GM18867 (cell line): ENCODE measurements around the gene PPIL1.

Source experiments
- ATAC-seq: cut with Tn5 transposase; IDR thresholded peaks from one replicate; pipeline ENCODE4 v1.9.1; 2021; ENCODE audit warnings: mild to moderate bottlenecking, moderate library complexity; ENCODE audit not compliant: unreplicated experiment

The PPIL1 gene

DNA sequence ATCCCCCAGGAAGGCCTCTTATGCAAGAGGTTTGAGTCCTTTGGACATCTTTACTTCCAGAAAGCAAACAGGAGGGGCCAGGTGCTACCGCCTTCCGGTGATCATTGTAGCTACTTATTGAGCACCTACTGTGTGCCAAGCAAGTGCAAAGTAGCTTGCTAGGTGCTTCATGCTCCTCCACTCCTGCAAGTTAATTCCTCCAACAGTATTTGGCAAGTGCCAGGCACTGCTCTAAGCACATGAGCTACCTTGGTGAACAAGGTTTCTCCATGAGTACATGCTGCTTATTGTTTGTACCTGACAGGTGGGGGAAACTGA is 37.6 kb downstream of the PPIL1 start:
- ATAC-seq = no peak

DNA sequence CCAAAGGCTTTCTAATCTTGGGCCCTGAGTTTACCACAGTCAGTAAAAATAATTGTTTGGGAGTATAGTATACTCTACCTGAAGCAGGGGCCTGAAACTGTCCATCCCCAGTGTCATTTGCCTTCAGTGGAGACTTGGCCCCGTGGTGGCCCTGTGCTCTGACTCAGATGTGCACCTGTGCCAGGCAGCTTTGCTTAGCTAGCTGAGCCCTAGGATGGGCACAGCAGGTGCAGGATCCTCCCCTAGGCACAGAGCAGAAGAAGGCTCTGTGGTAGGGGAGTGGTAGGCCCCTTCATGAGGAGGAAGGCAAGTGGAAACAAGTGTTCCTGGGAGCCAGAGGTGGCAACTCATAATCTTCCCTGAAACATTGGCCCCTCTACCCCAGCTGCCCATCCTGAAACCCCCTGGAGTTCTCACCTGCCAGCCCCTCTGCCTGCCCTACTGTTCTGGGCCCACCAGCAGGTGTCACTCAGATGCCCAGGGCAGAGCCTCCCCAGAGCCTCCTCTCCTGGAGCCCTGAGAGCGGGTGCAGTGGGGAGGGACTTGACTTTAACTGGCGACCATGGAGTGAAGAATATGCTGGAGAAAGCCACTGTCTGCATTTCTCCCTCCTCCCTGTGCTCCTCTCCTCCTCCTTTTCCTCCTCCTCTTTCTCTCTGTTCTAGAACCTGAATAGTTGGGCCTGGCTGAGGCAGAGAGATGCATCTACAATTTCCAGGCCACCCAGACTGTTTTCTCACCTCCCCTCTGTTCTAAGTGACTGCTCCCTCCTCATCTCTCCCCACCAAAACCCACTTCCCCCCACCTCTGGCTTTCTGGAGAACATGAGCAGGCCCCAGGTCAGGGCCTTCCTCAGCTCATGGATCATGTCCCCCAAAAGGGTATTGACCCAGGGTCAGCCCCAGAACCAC is 38.2 kb downstream of the PPIL1 start:
- ATAC-seq = no peak

DNA sequence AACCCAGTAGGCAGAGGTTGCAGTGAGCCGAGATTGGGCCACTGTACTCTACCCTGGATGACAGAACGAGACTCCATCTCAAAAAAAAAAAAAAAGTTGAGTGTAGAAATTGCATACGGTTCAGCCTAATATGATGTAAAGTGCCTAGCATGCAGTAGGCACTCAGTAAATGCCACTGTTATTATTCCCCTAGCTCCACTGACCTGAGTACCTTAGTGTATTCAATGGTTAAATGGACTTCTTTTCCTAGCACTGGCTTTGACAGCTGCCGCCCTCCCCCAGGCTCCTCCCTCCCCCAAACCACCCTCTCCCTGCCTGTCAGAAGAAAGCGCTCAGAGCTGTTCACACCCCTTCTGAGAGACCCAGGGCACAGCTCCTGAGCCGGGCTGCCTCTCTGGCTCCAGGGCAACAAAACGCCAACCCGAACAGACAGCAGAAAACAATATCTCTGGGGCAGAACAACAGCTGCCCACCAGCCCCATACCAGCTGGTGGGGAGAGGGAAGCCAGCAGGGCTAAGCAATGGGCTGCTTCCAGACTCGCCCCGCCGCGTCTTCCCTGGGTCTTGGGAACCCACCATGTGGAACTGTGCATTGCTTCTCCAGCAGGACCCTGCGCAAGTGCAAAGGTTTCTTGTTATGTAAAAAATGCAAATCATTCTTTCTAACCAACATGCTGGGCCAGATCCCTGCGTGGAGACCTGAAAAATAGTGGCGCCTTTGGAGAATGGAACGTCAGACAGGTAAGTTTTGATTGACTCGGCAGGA is 39.8 kb downstream of the PPIL1 start:
- no peak for ATAC-seq

DNA sequence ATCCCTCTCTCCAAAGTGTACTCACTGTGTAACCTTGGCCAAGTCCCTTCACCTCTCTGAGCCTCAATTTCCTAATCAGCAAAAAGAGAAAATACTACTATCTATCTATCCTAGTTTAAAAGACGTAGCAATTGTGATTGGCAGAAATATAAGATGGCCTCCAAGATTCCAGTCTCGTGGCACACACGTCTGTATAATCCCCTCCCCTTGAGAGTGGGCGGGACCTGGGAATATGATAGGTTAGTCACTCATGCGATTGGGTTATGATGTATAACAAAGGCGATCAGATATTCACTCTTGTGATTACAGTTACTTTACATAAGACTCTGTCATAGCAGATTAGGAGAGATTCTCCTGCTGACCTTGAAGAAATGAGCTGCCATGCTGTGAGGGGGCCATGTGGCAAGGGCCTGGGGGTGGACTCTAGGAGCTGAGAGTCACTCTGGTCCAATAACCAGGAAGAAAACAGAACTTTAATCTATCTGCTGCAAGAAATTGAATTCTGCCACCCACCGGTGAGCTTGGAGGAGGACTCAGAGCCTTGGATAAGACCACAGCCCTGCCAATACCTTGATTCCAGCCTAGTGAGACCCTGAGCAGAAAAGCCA is 41.3 kb downstream of the PPIL1 start:
- ATAC-seq = no peak

DNA sequence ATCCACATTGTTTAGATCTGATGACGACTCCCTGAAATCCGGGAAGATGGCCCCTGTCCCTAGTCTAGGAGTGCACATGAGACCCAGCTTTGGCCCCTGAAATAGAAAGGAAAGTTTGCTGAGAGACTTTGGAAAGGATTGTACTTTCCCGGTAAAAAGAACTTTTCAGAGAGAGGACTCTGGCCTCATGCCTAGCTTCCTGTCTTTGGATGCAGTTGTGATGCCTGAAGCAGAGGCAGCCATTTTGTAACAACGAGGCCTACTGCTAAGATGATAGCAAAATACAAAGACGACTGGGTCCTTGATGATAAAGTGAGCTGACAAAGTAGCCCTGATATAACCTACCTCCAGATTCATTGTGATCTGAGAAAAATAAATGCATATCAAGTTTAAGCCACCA is 42.3 kb downstream of the PPIL1 start:
- ATAC-seq = no peak

DNA sequence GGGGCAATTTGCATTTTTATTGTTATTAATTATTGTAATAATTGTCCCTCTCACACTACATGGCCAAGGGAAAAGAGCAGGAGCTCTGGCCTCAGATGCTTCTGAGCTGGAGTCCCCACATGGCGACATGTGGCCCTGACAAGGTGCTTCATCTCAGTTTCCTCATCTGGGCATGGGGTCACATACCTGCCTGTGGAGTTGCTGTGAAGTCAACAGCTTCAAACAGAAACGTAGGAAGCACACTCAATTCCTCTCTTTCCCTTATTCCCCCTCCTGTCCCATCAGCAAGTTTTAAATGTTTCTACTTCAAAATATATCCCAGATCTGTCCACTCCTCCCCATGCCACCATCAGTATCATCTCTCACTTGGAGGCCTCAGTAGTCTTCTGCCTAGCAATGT is 44.0 kb downstream of the PPIL1 start:
- no peak for ATAC-seq

GRCh38 chr6:36829919-36830544 is 44.6 kb downstream of the PPIL1 start:
- no peak for ATAC-seq

DNA sequence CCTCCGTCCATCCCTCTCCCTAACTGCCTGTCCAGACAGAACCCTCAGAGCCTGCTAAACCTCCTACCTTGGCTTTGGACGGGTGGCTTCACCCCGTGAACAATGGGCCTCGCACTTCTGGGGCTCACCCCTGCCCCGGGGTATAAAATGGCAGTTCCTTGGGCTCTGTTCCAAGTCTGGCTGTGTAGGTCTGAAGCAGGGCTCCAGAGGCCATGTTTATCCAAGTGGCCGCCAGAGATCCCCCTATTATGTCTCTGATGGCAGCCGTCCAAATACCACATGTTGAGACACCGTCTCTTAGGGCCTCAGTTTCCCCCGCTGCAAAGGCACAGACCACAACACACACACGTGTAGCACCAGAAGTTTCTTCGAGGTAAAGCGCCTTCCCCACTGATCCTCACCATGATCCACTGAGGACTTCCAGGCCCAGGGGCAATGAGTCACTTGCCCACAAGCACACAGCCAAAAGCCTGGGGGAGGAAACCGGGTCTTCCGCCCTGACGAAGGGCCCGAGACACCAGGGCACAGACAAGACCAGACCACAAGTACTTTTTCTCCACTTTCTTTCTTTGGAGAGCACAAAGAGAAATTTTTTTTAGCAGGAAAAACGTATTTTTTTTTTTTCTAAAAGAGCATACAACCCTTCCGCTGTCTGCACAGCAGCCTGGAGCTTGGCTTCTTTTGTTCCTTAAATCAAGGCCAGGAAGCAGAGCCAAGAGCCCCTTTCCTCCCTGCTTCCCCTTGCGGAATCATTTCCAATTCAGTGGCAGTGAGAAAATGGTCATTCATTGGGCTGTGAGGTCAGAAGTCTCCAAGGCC is 47.1 kb downstream of the PPIL1 start:
- ATAC-seq = no peak

GRCh38 chr6:36826520-36827227 is 47.9 kb downstream of the PPIL1 start:
- ATAC-seq = no peak

DNA sequence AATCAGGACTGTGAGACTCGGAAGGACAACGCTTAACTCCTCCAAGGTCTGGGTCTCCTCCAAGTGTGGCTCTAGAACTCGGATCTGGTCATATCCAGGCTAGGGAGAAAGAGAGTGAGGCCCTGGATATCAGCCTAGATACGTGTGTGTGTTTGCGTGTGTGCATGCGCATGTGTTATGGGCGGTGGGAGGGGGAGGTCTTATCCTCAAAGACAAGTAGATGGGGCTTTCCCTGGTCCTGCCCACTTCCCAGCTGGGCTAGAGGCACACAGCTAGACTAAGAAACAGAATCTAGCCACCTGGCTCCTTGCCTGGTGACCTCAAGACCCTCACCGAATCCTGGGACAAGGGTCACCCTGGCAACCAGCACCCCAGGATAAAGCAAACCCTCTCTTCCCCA is 48.6 kb downstream of the PPIL1 start:
- ATAC-seq = no peak

DNA sequence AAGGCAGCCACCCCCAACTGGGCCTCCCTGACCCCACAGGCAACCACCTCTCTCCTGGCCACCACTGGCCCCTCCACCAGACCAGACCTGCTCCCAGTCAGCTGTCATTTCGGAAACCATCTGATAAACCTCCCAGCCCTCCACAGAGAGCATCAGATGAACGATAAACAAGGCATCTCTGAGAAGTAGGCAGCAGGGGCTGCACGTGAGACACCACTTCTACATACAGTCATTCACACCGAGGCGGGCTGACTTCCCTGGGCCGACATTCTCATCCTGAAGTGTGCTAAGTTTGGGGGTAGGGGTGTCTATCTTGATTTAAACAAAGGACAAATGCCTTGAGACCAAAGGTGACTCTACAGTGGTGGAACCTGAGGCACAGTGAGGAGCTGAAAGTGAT is 49.2 kb downstream of the PPIL1 start:
- ATAC-seq = no peak

DNA sequence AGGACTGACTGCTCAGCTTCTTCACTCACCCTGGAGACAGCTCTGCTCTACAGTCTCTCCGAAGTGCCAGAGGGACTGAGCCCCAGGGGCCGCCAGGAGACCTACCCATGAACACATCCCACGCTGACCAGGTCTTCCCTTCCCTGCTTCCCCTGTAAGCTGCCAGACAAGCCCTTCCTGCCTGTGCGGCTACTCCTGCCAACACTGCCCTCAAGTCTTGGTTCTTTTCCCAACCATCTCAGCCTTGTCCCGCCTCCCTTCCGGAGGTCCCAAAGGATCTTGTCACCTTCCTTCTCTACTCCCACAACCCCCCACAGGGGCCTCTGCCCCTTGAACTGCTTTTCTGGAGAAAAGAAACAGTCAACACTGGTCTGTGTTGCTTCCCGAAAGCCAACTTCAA is 50.4 kb downstream of the PPIL1 start:
- ATAC-seq = no peak

DNA sequence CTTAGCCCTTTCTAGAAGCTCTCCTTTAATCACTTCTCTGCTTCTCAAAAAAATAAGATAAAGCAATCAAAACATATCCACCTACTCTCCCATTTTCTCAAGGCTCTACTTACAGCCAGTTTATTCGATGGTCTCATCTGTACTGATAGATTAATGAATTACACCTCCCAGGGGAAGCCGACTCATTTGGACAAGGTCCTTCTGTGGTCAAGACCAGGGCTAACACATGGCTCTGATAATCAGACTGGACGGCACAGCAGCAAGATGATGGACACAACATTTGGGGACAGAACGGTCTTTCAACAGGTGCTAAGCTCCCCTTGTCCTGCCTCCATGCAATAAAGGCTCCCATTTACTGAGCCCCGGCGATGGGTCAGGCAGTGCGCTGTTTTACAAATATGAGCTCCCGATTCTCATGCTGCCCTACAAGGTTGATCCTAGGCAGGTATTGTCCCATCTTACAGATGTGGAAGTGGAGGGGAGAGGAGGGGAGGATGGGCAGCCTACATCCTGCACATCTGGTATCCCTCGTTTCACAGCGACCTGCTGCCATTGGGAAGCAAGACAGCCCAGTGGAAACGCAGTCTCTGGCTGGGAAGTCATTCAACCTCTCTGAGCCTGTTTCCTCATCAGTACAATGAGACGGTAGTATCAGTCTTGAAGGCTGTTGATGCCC is 51.0 kb downstream of the PPIL1 start:
- no peak for ATAC-seq

- no peak for ATAC-seq
Observed at GRCh38 chr6:36822506-36823269, 51.9 kb downstream of the PPIL1 start.

GRCh38 chr6:36821581-36822335 is 52.8 kb downstream of the PPIL1 start:
- no peak for ATAC-seq

- ATAC-seq = no peak
Observed at GRCh38 chr6:36820700-36821580, 53.7 kb downstream of the PPIL1 start.

- ATAC-seq = no peak
Observed at GRCh38 chr6:36818756-36819155, 55.8 kb downstream of the PPIL1 start.
